ENCODE data around the gene IFT20.

Gene IFT20

GRCh38 chr17:28282596-28282995 is 52.7 kb downstream of the IFT20 start (continued):
- TF ChIP-seq, protein P1, sequence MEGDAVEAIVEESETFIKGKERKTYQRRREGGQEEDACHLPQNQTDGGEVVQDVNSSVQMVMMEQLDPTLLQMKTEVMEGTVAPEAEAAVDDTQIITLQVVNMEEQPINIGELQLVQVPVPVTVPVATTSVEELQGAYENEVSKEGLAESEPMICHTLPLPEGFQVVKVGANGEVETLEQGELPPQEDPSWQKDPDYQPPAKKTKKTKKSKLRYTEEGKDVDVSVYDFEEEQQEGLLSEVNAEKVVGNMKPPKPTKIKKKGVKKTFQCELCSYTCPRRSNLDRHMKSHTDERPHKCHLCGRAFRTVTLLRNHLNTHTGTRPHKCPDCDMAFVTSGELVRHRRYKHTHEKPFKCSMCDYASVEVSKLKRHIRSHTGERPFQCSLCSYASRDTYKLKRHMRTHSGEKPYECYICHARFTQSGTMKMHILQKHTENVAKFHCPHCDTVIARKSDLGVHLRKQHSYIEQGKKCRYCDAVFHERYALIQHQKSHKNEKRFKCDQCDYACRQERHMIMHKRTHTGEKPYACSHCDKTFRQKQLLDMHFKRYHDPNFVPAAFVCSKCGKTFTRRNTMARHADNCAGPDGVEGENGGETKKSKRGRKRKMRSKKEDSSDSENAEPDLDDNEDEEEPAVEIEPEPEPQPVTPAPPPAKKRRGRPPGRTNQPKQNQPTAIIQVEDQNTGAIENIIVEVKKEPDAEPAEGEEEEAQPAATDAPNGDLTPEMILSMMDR (tag by site-specific recombination; IDR thresholded peaks at IDR 0.05) = no peak
- TF ChIP-seq ZNF280D (tag by site-specific recombination; IDR thresholded peaks at IDR 0.05) (0 out of 2 replicates have a peak, but pooled peaks have one; percentile 42), ZNF785 (tag by site-specific recombination; IDR thresholded peaks at IDR 0.05) (no peak), ZNF24 (tag by site-specific recombination; IDR thresholded peaks at IDR 0.05) (peak; percentile 55; the same call in 1 of the 2 replicates), EGR2 (tag by site-specific recombination; IDR thresholded peaks at IDR 0.05; ENCODE audit: low read depth) (peak; percentile 48; the same call in 1 of the 2 replicates), ZFP37 (tag by site-specific recombination; IDR thresholded peaks at IDR 0.05) (no peak), KLF8 (tag by site-specific recombination; IDR thresholded peaks at IDR 0.05) (peak; percentile 63; the same call in 1 of the 2 replicates), ZNF558 (tag by site-specific recombination; IDR thresholded peaks at IDR 0.05) (peak; percentile 68; the same call in 1 of the 2 replicates)

GRCh38 chr17:28280826-28281225 is 54.4 kb downstream of the IFT20 start:
- Histone ChIP-seq H3K27ac (ENCODE audit: extremely low read depth, low read depth, low read length) (no peak overlapping the region), H3K4me3 (ENCODE audit: low read depth, low read length) (no peak overlapping the region), H3K4me1 (ENCODE audit: control insufficient read depth, insufficient read depth, low read length) (peaks cover 10% of the 10 kb centered on the region), H3K36me3 (ENCODE audit: control insufficient read depth in 2 of 2, insufficient read depth in 1 of 2, low read length in 2 of 2) (no peaks in the 10 kb centered on the region), H3K9me3 (ENCODE audit: control insufficient read depth, insufficient read depth, low read depth, low read length) (no peaks in the 10 kb centered on the region)
- ChIA-PET POLR2A (interaction anchor here (1.3 kb wide), 1 partner anchor 38 kb away, joined by 3 read pairs; the partner anchor contains the start of gene TMEM97), CTCF (interaction anchor here (0.5 to 1.2 kb wide), 4 partner anchors 9 to 135 kb away, joined by 3 to 4 read pairs (median 4); no protein-coding TSS in a partner anchor)
- TF ChIP-seq, protein P2, sequence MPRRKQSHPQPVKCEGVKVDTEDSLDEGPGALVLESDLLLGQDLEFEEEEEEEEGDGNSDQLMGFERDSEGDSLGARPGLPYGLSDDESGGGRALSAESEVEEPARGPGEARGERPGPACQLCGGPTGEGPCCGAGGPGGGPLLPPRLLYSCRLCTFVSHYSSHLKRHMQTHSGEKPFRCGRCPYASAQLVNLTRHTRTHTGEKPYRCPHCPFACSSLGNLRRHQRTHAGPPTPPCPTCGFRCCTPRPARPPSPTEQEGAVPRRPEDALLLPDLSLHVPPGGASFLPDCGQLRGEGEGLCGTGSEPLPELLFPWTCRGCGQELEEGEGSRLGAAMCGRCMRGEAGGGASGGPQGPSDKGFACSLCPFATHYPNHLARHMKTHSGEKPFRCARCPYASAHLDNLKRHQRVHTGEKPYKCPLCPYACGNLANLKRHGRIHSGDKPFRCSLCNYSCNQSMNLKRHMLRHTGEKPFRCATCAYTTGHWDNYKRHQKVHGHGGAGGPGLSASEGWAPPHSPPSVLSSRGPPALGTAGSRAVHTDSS (tag by site-specific recombination; IDR thresholded peaks at IDR 0.05) = no peak
- TF ChIP-seq ZNF501 (tag by site-specific recombination; IDR thresholded peaks at IDR 0.05) (no peak), ZNF707 (tag by site-specific recombination; IDR thresholded peaks at IDR 0.05) (no peak), ZNF239 (tag by site-specific recombination; IDR thresholded peaks at IDR 0.05) (no peak), ZNF561 (tag by site-specific recombination; IDR thresholded peaks at IDR 0.05; ENCODE audit: borderline replicate concordance) (no peak), ZFP3 (tag by site-specific recombination; IDR thresholded peaks at IDR 0.05; ENCODE audit: low read depth) (no peak), ZNF18 (tag by site-specific recombination; IDR thresholded peaks at IDR 0.05) (no peak), ZNF701 (tag by site-specific recombination; IDR thresholded peaks at IDR 0.05) (no peak), ZNF292 (tag by site-specific recombination; IDR thresholded peaks at IDR 0.05; ENCODE audit: borderline replicate concordance, low read depth) (no peak), ZNF768 (tag by site-specific recombination; IDR thresholded peaks at IDR 0.05) (no peak), GLI4 (tag by site-specific recombination; IDR thresholded peaks at IDR 0.05) (no peak), ZNF624 (tag by site-specific recombination; IDR thresholded peaks at IDR 0.05) (no peak), ZNF114 (tag by site-specific recombination; IDR thresholded peaks at IDR 0.05) (no peak)
- TF ChIP-seq, protein P3, sequence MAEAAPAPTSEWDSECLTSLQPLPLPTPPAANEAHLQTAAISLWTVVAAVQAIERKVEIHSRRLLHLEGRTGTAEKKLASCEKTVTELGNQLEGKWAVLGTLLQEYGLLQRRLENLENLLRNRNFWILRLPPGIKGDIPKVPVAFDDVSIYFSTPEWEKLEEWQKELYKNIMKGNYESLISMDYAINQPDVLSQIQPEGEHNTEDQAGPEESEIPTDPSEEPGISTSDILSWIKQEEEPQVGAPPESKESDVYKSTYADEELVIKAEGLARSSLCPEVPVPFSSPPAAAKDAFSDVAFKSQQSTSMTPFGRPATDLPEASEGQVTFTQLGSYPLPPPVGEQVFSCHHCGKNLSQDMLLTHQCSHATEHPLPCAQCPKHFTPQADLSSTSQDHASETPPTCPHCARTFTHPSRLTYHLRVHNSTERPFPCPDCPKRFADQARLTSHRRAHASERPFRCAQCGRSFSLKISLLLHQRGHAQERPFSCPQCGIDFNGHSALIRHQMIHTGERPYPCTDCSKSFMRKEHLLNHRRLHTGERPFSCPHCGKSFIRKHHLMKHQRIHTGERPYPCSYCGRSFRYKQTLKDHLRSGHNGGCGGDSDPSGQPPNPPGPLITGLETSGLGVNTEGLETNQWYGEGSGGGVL (tag by site-specific recombination; IDR thresholded peaks at IDR 0.05) = no peak
- TF ChIP-seq, protein P4, sequence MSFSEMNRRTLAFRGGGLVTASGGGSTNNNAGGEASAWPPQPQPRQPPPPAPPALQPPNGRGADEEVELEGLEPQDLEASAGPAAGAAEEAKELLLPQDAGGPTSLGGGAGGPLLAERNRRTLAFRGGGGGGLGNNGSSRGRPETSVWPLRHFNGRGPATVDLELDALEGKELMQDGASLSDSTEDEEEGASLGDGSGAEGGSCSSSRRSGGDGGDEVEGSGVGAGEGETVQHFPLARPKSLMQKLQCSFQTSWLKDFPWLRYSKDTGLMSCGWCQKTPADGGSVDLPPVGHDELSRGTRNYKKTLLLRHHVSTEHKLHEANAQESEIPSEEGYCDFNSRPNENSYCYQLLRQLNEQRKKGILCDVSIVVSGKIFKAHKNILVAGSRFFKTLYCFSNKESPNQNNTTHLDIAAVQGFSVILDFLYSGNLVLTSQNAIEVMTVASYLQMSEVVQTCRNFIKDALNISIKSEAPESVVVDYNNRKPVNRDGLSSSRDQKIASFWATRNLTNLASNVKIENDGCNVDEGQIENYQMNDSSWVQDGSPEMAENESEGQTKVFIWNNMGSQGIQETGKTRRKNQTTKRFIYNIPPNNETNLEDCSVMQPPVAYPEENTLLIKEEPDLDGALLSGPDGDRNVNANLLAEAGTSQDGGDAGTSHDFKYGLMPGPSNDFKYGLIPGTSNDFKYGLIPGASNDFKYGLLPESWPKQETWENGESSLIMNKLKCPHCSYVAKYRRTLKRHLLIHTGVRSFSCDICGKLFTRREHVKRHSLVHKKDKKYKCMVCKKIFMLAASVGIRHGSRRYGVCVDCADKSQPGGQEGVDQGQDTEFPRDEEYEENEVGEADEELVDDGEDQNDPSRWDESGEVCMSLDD (tag by site-specific recombination; IDR thresholded peaks at IDR 0.05) = no peak

Data from HEK293 (cell line).